GM12878 (cell line): ENCODE data around the gene UBL4A. TPM values are rescaled to one million over a fixed set of nuclear protein-coding genes. Genes with fewer than 3 reads are reported as not detected.
A peak's percentile ranks its signal among the peaks of the same experiment; 100 is the strongest.

Source experiments
- ATAC-seq: fragments of 200-7000 bp; cut with Tn5 transposase; 3 replicates; pipeline ENCODE4 v1.9.1; 2020; ENCODE audit warnings: mild to moderate bottlenecking, moderate library complexity
- BruUV-seq: library from RNA; stranded (reverse); fragments of 400-500 nt; replicated peaks from 2 replicates; lab custom pipeline; 2021; lab: Mats Ljungman, UMichigan
- CTCF ChIA-PET: fragments of 300-600 bp; sonication (Branson Sonifier 250); formaldehyde crosslinking; extraction: SDS; loops from one replicate; lab custom pipeline; 2021; ENCODE audit warnings: inconsistent platforms; lab: Yijun Ruan, JAX
- POLR2A ChIA-PET: fragments of 350-600 bp; formaldehyde crosslinking; extraction: SDS; loops from one replicate; lab custom pipeline; 2021; ENCODE audit warnings: inconsistent platforms; lab: Charles Lee
- RAD21 ChIA-PET: fragments of 300-600 bp; sonication (Branson Sonifier 250); formaldehyde crosslinking; loops from one replicate; lab custom pipeline; 2023; ENCODE audit warnings: antibody characterized with exemption; ENCODE audit not compliant: unreplicated experiment; lab: Charles Lee
- SMC1A ChIA-PET: fragments of 300-600 bp; sonication (Branson Sonifier 250); formaldehyde crosslinking; loops from one replicate; lab custom pipeline; 2023; ENCODE audit not compliant: unreplicated experiment, uncharacterized antibody; lab: Charles Lee
- DNase-seq: peaks from one replicate; pipeline ENCODE4 v3.0.0-alpha.2; 2011; ENCODE audit warnings: low read depth, low spot score
- FAIRE-seq: peaks from 3 replicates; lab custom pipeline; 2011; peaks lifted over from hg19 to GRCh38; lab: Jason Lieb, UNC
- H2AFZ ChIP-seq: 2 replicates; pipeline ENCODE4 v1.6.0; 2011; ENCODE audit warnings: low read depth, low read length, control low read depth; ENCODE audit not compliant: control insufficient read depth
- H3K27ac ChIP-seq: 2 replicates; pipeline ENCODE4 v1.5.1; 2011; ENCODE audit warnings: control low read depth; ENCODE audit not compliant: control insufficient read depth, insufficient read depth
- H3K27me3 ChIP-seq, 2 experiments: replicated peaks in 1 of 2; 2 replicates each; pipeline versions ENCODE4 v1.6.0 to v1.6.1; 2011; ENCODE audit warnings: low read length in 1 of 2; ENCODE audit not compliant: control insufficient read depth in 2 of 2, insufficient read depth in 2 of 2
- H3K36me3 ChIP-seq, 2 experiments: 2 replicates each; pipeline ENCODE4 v1.5.1; 2011; ENCODE audit warnings: low read length in 1 of 2; ENCODE audit not compliant: control insufficient read depth in 2 of 2, insufficient read depth in 2 of 2
- H3K4me1 ChIP-seq: 2 replicates; pipeline ENCODE4 v1.6.1; 2011; ENCODE audit warnings: mild to moderate bottlenecking, low read length, moderate library complexity, mixed read lengths; ENCODE audit not compliant: control insufficient read depth, insufficient read depth
- H3K4me2 ChIP-seq: 2 replicates; pipeline ENCODE4 v1.6.0; 2011; ENCODE audit warnings: control low read depth; ENCODE audit not compliant: control insufficient read depth, insufficient read depth
- H3K4me3 ChIP-seq: fragments of 200-600 bp; sonication (generic); 2 replicates; pipeline ENCODE4 v1.5.1; 2016
- H3K79me2 ChIP-seq: 2 replicates; pipeline ENCODE4 v1.6.0; 2011; ENCODE audit warnings: low read length; ENCODE audit not compliant: control insufficient read depth, insufficient read depth
- H3K9ac ChIP-seq: 2 replicates; pipeline ENCODE4 v1.8.0; 2011; ENCODE audit warnings: low read length, control low read depth, mixed read lengths; ENCODE audit not compliant: control insufficient read depth, insufficient read depth
- H3K9me3 ChIP-seq: replicated peaks from 3 replicates; pipeline ENCODE4 v1.5.1; 2011; ENCODE audit warnings: mild to moderate bottlenecking, low read length; ENCODE audit not compliant: control insufficient read depth, insufficient read depth
- H4K20me1 ChIP-seq: 2 replicates; pipeline ENCODE4 v1.6.0; 2011; ENCODE audit not compliant: control insufficient read depth, insufficient read depth
- ATF2 ChIP-seq: IDR thresholded peaks from 2 replicates; pipeline ENCODE4 v1.6.1; 2012; ENCODE audit warnings: low read length, inconsistent platforms
- E2F8 ChIP-seq: fragments of 450-650 bp; IDR thresholded peaks from 2 replicates; pipeline ENCODE4 v1.6.1; 2018; ENCODE audit warnings: mild to moderate bottlenecking, low read depth, moderate library complexity; ENCODE audit not compliant: partially characterized antibody
- MAX ChIP-seq: IDR thresholded peaks from 2 replicates; pipeline ENCODE4 v1.6.1; 2012; ENCODE audit warnings: low read depth, low read length, improper control_type of control experiment
- PAX5 ChIP-seq: IDR thresholded peaks from 2 replicates; pipeline ENCODE4 v1.6.1; 2011; ENCODE audit warnings: low read depth, low read length, borderline replicate concordance
- POLR2AphosphoS2 ChIP-seq: IDR thresholded peaks from 2 replicates; pipeline ENCODE4 v1.6.1; 2011; ENCODE audit warnings: low read depth, mild to moderate bottlenecking, low read length, improper control_type of control experiment, moderate library complexity
- SIX5 ChIP-seq: IDR thresholded peaks from 2 replicates; pipeline ENCODE4 v1.6.1; 2011; ENCODE audit warnings: mild to moderate bottlenecking, low read depth, low read length, moderate library complexity; ENCODE audit not compliant: severe bottlenecking
- SPI1 ChIP-seq: IDR thresholded peaks from 2 replicates; pipeline ENCODE4 v1.6.1; 2011; ENCODE audit warnings: low read depth, mild to moderate bottlenecking, low read length, moderate library complexity, borderline replicate concordance; ENCODE audit not compliant: insufficient read depth
- WGBS: methylation state at CpG from one replicate; pipeline ENCODE4 v1.1.6; 2016; ENCODE audit warnings: low lambda C conversion rate; ENCODE audit not compliant: insufficient replicate concordance, insufficient coverage; ENCODE audit errors: missing lambda C conversion rate; 5-methylcytosine and 5-hydroxymethylcytosine counted together
- in situ Hi-C: fragments of 300-500 bp; cut with MboI; formaldehyde crosslinking; loops from 9 replicates; pipeline ENCODE4 v1.14.3; 2018; ENCODE audit warnings: mixed read lengths
- intact Hi-C: fragments of 100-400 bp; cut with micrococcal nuclease; formaldehyde crosslinking; loops from one replicate; pipeline ENCODE4 v1.14.2; 2022; ENCODE audit not compliant: unreplicated experiment
- polyA plus RNA-seq, 11 experiments: library from polyadenylated mRNA; depleted of rRNA in 4 of 11; unstranded in 6 of 11; stranded (reverse) in 5 of 11; fragments of >200 nt; fragmentation: Nextera tagmentation in 4 of 11; fragmentation: Illumina TruSeq in 1 of 11; extraction: Ambion mirVana in 4 of 11; extraction: Trizol in 1 of 11; gene quantifications; 1 replicate in 1 of 11; 2 replicates in 10 of 11; pipeline versions ENCODE4 v1.2.1 to v1.2.3, GENCODE V29; 2011 to 2016; ENCODE audit warnings: inconsistent platforms in 2 of 11, missing spikeins in 2 of 11, low read depth in 1 of 11
- total RNA-seq, 4 experiments: library from RNA; depleted of rRNA in 3 of 4; stranded (reverse); fragments of >200 nt in 3 of 4; fragmentation: Illumina TruSeq in 1 of 4; extraction: Trizol in 1 of 4; gene quantifications; 2 replicates each; pipeline versions ENCODE4 v1.2.1 to v1.2.3, GENCODE V29; 2013 to 2021
- TF ChIP-seq, protein P1 (sequence below): fragments of 450-650 bp; IDR thresholded peaks from 2 replicates; pipeline ENCODE4 v1.6.1; 2017; ENCODE audit warnings: antibody characterized with exemption, mild to moderate bottlenecking, moderate library complexity
- TF ChIP-seq, protein P2 (sequence below): fragments of 450-650 bp; IDR thresholded peaks from 2 replicates; pipeline ENCODE4 v1.6.1; 2017; ENCODE audit warnings: mild to moderate bottlenecking, moderate library complexity

The UBL4A gene
- total and polyA plus RNA-seq, 10 of the 15 experiments (the other 5 are each of a cell fraction or from before 2014, with no cell fraction given) = 4.2 to 49.9 (median 34.0) TPM

DNA sequence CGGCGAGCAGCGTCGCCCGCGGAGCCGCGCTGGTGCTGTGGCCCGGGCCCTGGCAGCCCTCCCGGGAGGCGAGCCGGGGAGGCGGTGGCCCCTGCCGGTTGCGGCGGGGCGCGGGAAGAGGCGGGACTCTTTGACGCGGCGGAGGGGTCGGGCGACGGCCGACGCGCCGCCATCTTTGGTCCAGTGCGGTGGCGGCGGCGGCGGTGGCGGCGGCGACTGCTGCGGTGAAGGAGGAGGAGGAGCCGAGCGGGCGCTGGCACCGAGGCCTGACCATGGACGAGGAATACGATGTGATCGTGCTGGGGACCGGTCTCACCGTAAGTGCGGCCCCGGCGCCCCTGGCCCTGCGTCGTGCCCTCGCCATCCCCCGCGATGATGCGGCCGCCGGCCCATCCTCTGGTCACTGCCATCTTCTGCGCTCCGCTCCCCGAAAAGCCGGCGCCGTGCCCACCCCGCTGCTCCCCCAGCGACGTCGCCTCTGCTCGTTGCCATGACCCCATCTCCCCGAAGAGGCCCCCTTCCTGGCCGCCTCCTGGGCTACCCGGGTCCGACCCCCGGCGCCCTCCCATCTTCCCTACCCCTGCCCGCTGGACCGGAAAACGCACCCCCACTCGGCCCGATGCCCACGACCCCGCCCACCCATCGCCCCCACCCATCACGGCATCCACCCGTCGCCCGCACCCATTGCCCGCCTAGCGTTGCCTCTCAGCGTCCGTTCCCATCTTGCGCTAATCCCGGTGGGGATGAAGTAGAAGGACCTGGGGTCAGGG, 49.2 kb downstream of the UBL4A start, which contains the start of gene GDI1:
Gene GDI1 (plus strand): TSS at position 172 of the 770 bp plus-strand sequence. CDS start 101 bp downstream, at position 273.
- peak; percentile 64 for ATAC-seq
- no peaks in the 10 kb centered on the region for H3K27me3 ChIP-seq
- FAIRE-seq = no peak
- peak within 1 kb of the TSS; percentile 84 for H3K4me2 ChIP-seq
- 48% methylated on average over 61 of the region's 93 CpGs for WGBS
- ChIA-PET POLR2A (interaction anchor here (1.1 kb wide), 1 partner anchor 53 kb away, joined by 3 read pairs; the partner anchor contains the start of gene SLC10A3), SMC1A (no interaction called here), RAD21 (no interaction called here), CTCF (no interaction called here)
- no peaks in the 10 kb centered on the region; the same call in 2 of the 3 replicates for H3K9me3 ChIP-seq
- no peak for DNase-seq
- peak within 1 kb of the TSS; percentile 74 for H3K4me3 ChIP-seq
- H3K79me2 ChIP-seq = peaks cover 21% of the 10 kb centered on the region
- intact Hi-C loops = loop anchor here (5.0 kb wide), 2 partner anchors 40 kb away; partner anchors contain the start of genes LAGE3 and RPL10
- in situ Hi-C loops = no loop called here
- no peaks in the 10 kb centered on the region for H4K20me1 ChIP-seq
- peak within 1 kb of the TSS; percentile 39 for H3K27ac ChIP-seq
- no TSS peak for BruUV-seq
- H3K36me3 ChIP-seq = peaks cover 0 to 3% of the 10 kb centered on the region in 2 experiments; a peak in 1 of 4 replicates
- H3K4me1 ChIP-seq = no peaks in the 10 kb centered on the region
- no peak within 1 kb of the TSS; the same call in 1 of the 2 replicates for H2AFZ ChIP-seq
- H3K9ac ChIP-seq = peak within 1 kb of the TSS; percentile 56; the same call in 1 of the 2 replicates
- TF ChIP-seq, protein P1, sequence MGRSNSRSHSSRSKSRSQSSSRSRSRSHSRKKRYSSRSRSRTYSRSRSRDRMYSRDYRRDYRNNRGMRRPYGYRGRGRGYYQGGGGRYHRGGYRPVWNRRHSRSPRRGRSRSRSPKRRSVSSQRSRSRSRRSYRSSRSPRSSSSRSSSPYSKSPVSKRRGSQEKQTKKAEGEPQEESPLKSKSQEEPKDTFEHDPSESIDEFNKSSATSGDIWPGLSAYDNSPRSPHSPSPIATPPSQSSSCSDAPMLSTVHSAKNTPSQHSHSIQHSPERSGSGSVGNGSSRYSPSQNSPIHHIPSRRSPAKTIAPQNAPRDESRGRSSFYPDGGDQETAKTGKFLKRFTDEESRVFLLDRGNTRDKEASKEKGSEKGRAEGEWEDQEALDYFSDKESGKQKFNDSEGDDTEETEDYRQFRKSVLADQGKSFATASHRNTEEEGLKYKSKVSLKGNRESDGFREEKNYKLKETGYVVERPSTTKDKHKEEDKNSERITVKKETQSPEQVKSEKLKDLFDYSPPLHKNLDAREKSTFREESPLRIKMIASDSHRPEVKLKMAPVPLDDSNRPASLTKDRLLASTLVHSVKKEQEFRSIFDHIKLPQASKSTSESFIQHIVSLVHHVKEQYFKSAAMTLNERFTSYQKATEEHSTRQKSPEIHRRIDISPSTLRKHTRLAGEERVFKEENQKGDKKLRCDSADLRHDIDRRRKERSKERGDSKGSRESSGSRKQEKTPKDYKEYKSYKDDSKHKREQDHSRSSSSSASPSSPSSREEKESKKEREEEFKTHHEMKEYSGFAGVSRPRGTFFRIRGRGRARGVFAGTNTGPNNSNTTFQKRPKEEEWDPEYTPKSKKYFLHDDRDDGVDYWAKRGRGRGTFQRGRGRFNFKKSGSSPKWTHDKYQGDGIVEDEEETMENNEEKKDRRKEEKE = no peak
- TF ChIP-seq POLR2AphosphoS2 (no peak), E2F8 (no peak), ATF2 (no peak), SPI1 (no peak), PAX5 (no peak), MAX (no peak), SIX5 (no peak)
- TF ChIP-seq, protein P2, sequence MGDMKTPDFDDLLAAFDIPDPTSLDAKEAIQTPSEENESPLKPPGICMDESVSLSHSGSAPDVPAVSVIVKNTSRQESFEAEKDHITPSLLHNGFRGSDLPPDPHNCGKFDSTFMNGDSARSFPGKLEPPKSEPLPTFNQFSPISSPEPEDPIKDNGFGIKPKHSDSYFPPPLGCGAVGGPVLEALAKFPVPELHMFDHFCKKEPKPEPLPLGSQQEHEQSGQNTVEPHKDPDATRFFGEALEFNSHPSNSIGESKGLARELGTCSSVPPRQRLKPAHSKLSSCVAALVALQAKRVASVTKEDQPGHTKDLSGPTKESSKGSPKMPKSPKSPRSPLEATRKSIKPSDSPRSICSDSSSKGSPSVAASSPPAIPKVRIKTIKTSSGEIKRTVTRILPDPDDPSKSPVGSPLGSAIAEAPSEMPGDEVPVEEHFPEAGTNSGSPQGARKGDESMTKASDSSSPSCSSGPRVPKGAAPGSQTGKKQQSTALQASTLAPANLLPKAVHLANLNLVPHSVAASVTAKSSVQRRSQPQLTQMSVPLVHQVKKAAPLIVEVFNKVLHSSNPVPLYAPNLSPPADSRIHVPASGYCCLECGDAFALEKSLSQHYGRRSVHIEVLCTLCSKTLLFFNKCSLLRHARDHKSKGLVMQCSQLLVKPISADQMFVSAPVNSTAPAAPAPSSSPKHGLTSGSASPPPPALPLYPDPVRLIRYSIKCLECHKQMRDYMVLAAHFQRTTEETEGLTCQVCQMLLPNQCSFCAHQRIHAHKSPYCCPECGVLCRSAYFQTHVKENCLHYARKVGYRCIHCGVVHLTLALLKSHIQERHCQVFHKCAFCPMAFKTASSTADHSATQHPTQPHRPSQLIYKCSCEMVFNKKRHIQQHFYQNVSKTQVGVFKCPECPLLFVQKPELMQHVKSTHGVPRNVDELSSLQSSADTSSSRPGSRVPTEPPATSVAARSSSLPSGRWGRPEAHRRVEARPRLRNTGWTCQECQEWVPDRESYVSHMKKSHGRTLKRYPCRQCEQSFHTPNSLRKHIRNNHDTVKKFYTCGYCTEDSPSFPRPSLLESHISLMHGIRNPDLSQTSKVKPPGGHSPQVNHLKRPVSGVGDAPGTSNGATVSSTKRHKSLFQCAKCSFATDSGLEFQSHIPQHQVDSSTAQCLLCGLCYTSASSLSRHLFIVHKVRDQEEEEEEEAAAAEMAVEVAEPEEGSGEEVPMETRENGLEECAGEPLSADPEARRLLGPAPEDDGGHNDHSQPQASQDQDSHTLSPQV = 0 out of 2 replicates have a peak, but pooled peaks have one; percentile 21
